K562 (cell line): ENCODE data around the gene SPINT1. TPM values are rescaled to one million over a fixed set of nuclear protein-coding genes. Genes with fewer than 3 reads are reported as not detected.
A peak's percentile ranks its signal among the peaks of the same experiment; 100 is the strongest.

Source experiments
- CBFA2T2 ChIP-seq: fragments of 450-650 bp; conservative IDR thresholded peaks from 2 replicates; pipeline ENCODE4 v1.6.1; 2017; ENCODE audit warnings: mild to moderate bottlenecking
- HNRNPL ChIP-seq: fragments of 200-400 bp; formaldehyde crosslinking; IDR thresholded peaks from 2 replicates; pipeline ENCODE4 v1.6.1; 2017; ENCODE audit warnings: low read depth, mild to moderate bottlenecking, low read length
- NUFIP1 ChIP-seq: fragments of 450-650 bp; IDR thresholded peaks from 2 replicates; pipeline ENCODE4 v1.6.1; 2018; ENCODE audit not compliant: partially characterized antibody
- RBM14 ChIP-seq: fragments of 200-400 bp; formaldehyde crosslinking; IDR thresholded peaks from 2 replicates; pipeline ENCODE4 v1.6.1; 2018; ENCODE audit warnings: low read depth, mild to moderate bottlenecking, low read length, moderate library complexity, borderline replicate concordance; ENCODE audit not compliant: insufficient read depth
- ZNF780A ChIP-seq: fragments of 250-450 bp; sonication (Bioruptor Pico); IDR thresholded peaks from 2 replicates; pipeline ENCODE4 v1.5.0; 2021; ENCODE audit warnings: mild to moderate bottlenecking
- polyA plus RNA-seq, 8 experiments: library from polyadenylated mRNA; depleted of rRNA in 4 of 8; stranded (reverse) in 5 of 8; unstranded in 3 of 8; fragments of >200 nt; fragmentation: Nextera tagmentation in 2 of 8; fragmentation: Illumina TruSeq in 1 of 8; extraction: Ambion mirVana in 2 of 8; extraction: Trizol in 1 of 8; gene quantifications; 2 replicates each; pipeline versions ENCODE4 v1.2.1 to v1.2.3, GENCODE V29; 2011 to 2014; ENCODE audit warnings: inconsistent platforms in 1 of 8, missing spikeins in 1 of 8
- total RNA-seq, 7 experiments: library from RNA; depleted of rRNA in 6 of 7; stranded (reverse); fragments of >200 nt in 6 of 7; fragmentation: Illumina TruSeq in 2 of 7; extraction: Trizol in 2 of 7; gene quantifications; 2 replicates each; pipeline versions ENCODE4 v1.2.1 to v1.2.3, GENCODE V29; 2011 to 2021; ENCODE audit warnings: low replicate concordance in 1 of 7
- TF ChIP-seq, protein P1 (sequence below): IDR thresholded peaks from 2 replicates; pipeline ENCODE4 v1.6.1; 2011; ENCODE audit warnings: borderline replicate concordance, low read depth, mild to moderate bottlenecking, moderate library complexity, low read length; ENCODE audit not compliant: insufficient read depth, poor library complexity, severe bottlenecking
- TF ChIP-seq, protein P2 (sequence below): sonication (generic); formaldehyde crosslinking; IDR thresholded peaks from 2 replicates; pipeline ENCODE4 v1.8.0; 2023; ENCODE audit warnings: mild to moderate bottlenecking, missing genetic modification reagents
- TF ChIP-seq, protein P3 (sequence below), 2 experiments: fragments of 450-650 bp; formaldehyde crosslinking in 1 of 2; IDR thresholded peaks; 2 replicates each; pipeline versions ENCODE4 v1.4.0 to v1.6.1; 2014 to 2020; ENCODE audit warnings: mild to moderate bottlenecking in 2 of 2, borderline replicate concordance in 1 of 2, low read depth in 1 of 2
- TF ChIP-seq, protein P4 (sequence below): sonication (generic); formaldehyde crosslinking; IDR thresholded peaks from 2 replicates; pipeline ENCODE4 v1.8.0; 2022; ENCODE audit warnings: missing genetic modification reagents, mild to moderate bottlenecking, moderate library complexity, borderline replicate concordance

SPINT1 gene
- total and polyA plus RNA-seq, 9 of the 15 experiments (the other 6 are each of a cell fraction or from before 2014, with no cell fraction given), result 0.78 to 4.5 (median 1.5) TPM

DNA sequence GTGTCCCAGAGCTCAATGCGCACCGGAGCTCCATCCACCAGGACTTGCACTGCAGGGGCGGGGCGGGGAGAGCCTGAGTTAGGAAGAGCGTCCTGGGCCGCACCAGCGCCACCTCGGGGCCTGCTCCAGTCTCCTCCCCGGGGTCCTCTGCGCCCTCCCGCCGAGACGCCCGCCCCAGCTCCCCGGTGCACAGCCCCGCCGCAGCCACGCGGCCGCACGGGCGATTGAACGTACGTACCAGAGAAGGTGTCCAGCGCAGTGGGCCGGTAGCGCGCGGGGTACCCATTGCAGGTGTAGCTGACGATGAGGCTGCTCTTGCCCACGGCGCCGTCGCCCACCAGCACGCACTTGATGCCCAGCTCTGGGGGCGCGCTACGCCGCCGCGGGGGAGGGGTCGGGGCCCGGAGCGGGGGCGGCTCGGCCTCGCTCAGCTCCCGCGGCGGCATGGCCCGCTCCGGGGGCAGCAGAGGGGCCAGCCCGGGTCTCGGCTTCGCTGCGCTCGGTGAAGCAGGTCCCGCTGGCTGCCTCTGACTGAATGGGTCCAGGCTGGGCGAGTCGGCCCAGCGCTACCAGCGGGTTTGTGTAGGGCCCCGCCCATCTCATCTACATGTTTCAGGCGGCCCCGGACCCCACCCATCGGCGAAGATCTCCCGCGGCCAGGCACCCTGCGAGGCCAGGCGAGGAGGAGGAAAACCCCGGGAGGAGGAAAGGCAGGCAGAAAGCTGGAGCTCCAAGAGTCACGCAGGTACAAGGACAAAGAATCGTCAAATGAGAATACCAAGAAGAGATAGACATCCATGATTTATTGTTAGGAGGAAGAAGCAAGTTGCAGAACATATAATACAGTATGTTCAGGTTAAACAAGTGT is 30.1 kb downstream of the SPINT1 start, which contains the start of gene RHOV (continued):
- TF ChIP-seq RBM14 (0 out of 2 replicates have a peak, but pooled peaks have one; percentile 41), ZNF780A (no peak), NUFIP1 (no peak), HNRNPL (peak; percentile 74; the same call in 1 of the 2 replicates), CBFA2T2 (no peak)
- TF ChIP-seq, protein P1, sequence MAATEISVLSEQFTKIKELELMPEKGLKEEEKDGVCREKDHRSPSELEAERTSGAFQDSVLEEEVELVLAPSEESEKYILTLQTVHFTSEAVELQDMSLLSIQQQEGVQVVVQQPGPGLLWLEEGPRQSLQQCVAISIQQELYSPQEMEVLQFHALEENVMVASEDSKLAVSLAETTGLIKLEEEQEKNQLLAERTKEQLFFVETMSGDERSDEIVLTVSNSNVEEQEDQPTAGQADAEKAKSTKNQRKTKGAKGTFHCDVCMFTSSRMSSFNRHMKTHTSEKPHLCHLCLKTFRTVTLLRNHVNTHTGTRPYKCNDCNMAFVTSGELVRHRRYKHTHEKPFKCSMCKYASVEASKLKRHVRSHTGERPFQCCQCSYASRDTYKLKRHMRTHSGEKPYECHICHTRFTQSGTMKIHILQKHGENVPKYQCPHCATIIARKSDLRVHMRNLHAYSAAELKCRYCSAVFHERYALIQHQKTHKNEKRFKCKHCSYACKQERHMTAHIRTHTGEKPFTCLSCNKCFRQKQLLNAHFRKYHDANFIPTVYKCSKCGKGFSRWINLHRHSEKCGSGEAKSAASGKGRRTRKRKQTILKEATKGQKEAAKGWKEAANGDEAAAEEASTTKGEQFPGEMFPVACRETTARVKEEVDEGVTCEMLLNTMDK, result peak; percentile 38
- TF ChIP-seq, protein P2, sequence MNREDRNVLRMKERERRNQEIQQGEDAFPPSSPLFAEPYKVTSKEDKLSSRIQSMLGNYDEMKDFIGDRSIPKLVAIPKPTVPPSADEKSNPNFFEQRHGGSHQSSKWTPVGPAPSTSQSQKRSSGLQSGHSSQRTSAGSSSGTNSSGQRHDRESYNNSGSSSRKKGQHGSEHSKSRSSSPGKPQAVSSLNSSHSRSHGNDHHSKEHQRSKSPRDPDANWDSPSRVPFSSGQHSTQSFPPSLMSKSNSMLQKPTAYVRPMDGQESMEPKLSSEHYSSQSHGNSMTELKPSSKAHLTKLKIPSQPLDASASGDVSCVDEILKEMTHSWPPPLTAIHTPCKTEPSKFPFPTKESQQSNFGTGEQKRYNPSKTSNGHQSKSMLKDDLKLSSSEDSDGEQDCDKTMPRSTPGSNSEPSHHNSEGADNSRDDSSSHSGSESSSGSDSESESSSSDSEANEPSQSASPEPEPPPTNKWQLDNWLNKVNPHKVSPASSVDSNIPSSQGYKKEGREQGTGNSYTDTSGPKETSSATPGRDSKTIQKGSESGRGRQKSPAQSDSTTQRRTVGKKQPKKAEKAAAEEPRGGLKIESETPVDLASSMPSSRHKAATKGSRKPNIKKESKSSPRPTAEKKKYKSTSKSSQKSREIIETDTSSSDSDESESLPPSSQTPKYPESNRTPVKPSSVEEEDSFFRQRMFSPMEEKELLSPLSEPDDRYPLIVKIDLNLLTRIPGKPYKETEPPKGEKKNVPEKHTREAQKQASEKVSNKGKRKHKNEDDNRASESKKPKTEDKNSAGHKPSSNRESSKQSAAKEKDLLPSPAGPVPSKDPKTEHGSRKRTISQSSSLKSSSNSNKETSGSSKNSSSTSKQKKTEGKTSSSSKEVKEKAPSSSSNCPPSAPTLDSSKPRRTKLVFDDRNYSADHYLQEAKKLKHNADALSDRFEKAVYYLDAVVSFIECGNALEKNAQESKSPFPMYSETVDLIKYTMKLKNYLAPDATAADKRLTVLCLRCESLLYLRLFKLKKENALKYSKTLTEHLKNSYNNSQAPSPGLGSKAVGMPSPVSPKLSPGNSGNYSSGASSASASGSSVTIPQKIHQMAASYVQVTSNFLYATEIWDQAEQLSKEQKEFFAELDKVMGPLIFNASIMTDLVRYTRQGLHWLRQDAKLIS (CRISPR knock-in tag), result peak; percentile 52; the same call in 1 of the 2 replicates
- TF ChIP-seq, protein P3, sequence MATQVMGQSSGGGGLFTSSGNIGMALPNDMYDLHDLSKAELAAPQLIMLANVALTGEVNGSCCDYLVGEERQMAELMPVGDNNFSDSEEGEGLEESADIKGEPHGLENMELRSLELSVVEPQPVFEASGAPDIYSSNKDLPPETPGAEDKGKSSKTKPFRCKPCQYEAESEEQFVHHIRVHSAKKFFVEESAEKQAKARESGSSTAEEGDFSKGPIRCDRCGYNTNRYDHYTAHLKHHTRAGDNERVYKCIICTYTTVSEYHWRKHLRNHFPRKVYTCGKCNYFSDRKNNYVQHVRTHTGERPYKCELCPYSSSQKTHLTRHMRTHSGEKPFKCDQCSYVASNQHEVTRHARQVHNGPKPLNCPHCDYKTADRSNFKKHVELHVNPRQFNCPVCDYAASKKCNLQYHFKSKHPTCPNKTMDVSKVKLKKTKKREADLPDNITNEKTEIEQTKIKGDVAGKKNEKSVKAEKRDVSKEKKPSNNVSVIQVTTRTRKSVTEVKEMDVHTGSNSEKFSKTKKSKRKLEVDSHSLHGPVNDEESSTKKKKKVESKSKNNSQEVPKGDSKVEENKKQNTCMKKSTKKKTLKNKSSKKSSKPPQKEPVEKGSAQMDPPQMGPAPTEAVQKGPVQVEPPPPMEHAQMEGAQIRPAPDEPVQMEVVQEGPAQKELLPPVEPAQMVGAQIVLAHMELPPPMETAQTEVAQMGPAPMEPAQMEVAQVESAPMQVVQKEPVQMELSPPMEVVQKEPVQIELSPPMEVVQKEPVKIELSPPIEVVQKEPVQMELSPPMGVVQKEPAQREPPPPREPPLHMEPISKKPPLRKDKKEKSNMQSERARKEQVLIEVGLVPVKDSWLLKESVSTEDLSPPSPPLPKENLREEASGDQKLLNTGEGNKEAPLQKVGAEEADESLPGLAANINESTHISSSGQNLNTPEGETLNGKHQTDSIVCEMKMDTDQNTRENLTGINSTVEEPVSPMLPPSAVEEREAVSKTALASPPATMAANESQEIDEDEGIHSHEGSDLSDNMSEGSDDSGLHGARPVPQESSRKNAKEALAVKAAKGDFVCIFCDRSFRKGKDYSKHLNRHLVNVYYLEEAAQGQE (IDR thresholded peaks at IDR 0.05; ENCODE audit: borderline replicate concordance), result peak; percentile 18; the same call in 1 of the 2 replicates
- TF ChIP-seq, protein P3 (CRISPR knock-in tag; IDR thresholded peaks at IDR 0.05; ENCODE audit: low read depth), result no peak
- TF ChIP-seq, protein P4, sequence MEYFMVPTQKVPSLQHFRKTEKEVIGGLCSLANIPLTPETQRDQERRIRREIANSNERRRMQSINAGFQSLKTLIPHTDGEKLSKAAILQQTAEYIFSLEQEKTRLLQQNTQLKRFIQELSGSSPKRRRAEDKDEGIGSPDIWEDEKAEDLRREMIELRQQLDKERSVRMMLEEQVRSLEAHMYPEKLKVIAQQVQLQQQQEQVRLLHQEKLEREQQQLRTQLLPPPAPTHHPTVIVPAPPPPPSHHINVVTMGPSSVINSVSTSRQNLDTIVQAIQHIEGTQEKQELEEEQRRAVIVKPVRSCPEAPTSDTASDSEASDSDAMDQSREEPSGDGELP, result peak; percentile 53
